GM10266 (cell line): Measurements from ENCODE around the gene SFTPA2.
"Not testable (repeated sequence)": the region's sequence is repeated elsewhere in the genome, so short reads cannot be mapped to it uniquely, and the experiment has no call there.

Experiments used
- DNase-seq: peaks from one replicate; pipeline ENCODE4 v3.0.0; 2012; ENCODE audit errors: extremely low spot score
- TF ChIP-seq, protein P1 (sequence below): IDR thresholded peaks from 2 replicates; pipeline ENCODE4 v1.5.1; 2012; ENCODE audit warnings: mild to moderate bottlenecking, low read depth; ENCODE audit not compliant: control insufficient read depth, insufficient read depth; ENCODE audit errors: missing control alignments

The SFTPA2 gene

DNA sequence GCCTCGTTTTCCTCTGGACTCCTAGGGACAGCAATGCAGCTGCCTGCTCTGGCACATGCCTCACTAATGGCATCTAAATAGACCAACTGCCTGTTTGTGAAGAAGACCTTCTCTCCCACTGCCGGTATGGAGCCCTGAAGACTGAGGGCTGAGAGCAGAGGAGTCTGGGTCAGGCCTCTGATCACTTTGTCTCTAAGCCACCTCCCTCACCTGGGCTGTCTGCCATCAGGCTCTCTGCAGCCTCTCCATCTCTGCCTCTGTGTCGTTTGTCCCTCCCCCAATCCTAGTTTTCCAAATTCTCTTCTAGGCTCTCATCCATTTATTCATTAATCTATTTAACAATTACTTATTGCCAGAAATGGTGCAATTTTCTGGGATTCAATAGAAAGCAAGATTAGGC, 35.3 kb upstream of the SFTPA2 start:
- no peak for DNase-seq
- TF ChIP-seq, protein P1, sequence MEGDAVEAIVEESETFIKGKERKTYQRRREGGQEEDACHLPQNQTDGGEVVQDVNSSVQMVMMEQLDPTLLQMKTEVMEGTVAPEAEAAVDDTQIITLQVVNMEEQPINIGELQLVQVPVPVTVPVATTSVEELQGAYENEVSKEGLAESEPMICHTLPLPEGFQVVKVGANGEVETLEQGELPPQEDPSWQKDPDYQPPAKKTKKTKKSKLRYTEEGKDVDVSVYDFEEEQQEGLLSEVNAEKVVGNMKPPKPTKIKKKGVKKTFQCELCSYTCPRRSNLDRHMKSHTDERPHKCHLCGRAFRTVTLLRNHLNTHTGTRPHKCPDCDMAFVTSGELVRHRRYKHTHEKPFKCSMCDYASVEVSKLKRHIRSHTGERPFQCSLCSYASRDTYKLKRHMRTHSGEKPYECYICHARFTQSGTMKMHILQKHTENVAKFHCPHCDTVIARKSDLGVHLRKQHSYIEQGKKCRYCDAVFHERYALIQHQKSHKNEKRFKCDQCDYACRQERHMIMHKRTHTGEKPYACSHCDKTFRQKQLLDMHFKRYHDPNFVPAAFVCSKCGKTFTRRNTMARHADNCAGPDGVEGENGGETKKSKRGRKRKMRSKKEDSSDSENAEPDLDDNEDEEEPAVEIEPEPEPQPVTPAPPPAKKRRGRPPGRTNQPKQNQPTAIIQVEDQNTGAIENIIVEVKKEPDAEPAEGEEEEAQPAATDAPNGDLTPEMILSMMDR: no peak

DNA sequence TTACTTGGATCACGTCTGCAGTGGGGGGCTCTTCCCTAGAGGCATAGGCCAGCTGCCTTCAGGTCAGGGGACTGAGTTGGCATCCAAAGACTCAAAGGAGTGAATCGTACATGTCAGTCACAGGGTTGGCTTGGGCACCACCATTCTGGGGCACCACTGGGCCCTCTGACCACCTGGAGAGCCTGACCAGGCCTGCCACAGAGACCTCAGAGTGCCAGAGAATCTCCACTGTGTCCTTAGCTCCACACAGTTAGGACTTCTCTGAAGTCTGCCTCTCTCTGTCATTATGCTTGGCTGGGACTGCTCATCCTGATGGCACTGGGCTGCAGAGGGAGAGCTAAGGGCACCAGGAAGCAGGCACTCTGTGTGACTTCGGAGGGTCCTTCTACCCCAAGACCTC, 34.4 kb upstream of the SFTPA2 start:
- not testable (repeated sequence) for DNase-seq

DNA sequence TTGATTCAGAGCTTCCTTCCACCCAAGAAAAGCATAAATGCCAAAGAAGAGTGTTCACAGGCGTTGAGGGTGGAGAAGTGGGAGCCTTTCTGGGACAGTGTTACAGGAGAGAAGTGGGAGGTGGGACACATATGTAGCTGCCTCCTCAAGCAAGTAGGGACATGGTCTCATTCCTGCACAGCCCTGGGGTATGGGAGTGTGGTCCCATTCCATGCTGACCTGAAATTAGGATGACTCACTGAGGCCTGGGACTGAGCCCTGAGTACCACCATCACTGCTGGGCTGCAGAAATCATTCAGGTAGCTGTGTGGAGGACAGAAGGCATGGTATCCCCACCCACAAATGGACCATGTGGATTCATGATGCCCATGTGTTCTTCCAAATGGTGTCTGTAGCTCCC, 33.2 kb upstream of the SFTPA2 start:
- no peak for DNase-seq
- TF ChIP-seq, protein P1: no peak

DNA sequence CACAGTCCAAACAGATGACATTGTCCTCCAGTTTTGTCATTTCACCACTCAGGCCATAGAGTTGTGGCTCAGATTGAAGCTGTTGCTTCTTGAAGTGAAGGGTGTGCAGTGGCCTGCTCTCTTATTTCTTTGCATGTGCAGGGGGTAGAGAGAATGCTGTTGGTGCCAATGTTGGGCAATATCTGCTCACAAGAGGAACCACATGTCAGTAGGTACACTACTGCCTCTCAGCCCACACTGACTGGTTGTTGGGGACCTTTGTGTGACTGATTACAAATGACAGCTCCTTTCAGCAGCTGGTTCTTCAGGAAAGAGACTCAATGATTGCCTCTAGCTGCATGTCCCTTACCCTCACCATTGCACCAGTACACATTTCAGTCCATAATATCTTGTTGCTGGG, 28.6 kb upstream of the SFTPA2 start:
- TF ChIP-seq, protein P1: no peak
- DNase-seq: no peak

DNA sequence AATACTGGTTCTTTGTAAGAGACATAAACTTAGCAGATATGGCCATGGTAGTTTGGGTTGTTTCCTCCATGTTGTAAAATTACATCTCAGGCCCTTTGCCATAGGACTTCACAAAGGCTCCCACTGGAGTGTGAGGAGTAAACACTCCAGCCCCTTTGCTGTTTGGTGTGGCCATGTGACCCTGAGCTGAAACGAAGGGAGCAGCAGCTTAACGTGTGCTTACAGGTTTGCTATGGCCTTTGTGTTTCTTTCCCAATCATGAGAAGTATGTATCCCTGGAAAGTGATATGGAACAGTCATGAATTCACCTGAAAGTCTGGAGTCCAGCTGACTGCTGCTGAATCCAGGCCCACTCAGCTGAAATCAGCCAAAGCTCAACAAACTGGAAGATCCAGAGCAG, 26.7 kb upstream of the SFTPA2 start:
- TF ChIP-seq, protein P1: no peak
- no peak for DNase-seq

DNA sequence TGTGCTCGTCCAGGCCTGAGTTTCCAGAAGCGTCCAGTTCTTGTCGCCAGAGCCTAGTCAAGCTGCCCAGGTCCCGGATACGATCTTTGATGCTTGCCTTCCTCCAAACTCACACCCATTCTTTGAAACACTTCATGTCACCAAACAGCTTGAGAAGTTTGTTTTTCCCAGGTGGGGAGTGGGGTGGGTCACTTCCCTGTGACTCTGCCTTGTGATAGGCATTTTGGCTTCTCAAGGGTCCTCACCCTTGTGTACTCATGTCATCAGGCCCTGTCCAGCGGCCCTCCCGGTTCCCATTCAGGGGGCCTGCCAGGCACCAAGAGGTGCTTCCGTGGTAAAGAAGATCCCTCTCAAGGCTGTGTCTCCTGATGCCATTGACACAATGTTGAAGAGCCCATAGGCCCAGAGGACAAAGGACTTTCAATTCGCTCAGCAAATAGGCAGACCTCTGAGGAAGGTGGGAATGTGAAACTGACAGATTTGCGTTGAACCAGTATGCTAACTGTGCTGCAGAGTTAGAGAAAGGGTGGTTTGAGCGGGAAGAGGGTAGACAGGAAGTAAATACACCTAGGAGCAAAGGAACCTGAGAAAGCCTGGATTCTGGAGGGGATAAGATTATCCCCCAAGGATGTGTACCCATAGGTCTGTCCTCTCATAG, 25.8 kb upstream of the SFTPA2 start:
- TF ChIP-seq, protein P1: no peak
- no peak for DNase-seq

DNA sequence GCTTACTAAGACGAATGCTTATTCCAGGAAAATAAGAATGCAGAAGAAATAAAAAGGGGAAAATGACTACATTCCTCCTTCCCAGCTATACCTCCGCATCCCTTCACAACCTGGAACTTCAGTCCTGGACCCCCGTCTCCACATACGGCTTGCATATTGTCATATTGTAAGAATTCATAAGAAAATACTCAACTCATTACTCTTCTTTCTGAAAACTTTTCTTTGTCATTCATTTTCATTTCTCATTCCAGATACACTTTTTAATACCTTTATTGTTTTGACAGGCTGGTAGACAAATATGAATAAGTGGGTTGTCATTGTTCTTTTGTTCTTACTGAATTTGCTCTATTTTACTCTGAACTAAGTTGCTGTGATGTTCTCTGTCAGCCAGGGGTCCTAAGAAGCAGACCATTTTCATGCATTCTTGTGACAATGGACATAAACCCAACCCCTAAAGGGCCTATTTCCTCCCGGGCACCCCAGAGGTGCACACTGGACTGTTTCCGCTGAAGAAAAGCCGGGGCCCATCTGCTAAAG, 23.3 kb upstream of the SFTPA2 start:
- no peak for DNase-seq
- TF ChIP-seq, protein P1: no peak

DNA sequence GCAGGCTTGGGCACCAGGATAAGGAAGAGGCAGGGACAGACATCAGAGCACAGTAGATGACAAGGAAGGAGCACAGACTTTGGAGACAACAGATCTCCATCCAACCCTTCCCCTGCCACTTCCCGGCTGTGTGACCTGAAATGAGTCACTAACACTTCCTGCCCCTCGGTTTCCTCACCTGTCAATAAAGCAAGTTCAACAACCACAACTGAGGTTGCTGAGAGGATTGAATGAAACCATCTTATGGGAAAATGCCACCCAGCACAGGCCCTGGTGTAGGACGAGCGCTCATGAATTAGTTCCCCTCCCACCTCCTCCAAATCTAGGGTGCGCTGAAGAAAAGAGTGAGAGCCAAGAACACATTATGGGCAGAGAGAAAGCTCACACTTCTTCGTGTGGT, 22.7 kb upstream of the SFTPA2 start:
- DNase-seq: not testable (repeated sequence)

DNA sequence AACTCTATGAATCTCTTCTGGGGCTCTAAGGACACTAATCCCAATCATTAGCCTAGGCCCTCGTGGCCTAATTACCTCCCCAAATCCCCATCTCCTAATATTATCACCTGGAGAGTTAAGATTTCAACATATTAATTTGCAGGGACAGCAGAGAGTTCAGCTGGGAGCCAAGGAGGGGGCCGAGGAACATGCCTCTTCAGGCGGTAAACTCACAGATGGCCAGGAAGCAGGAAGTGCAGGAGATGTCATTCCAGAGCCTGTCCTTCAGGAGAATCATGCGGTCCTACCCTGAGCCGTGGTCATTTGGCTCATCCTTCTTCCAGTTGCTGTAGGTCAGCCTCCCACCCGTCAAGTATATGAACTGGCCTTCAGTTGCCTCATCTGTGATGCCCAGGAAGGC, 21.9 kb upstream of the SFTPA2 start:
- TF ChIP-seq, protein P1: no peak
- DNase-seq: no peak
